GM18909 (cell line): ENCODE results near the gene EPN2.

Source experiments
- ATAC-seq: cut with Tn5 transposase; IDR thresholded peaks from one replicate; pipeline ENCODE4 v1.9.1; 2021; ENCODE audit warnings: mild to moderate bottlenecking; ENCODE audit not compliant: unreplicated experiment, poor library complexity

Gene EPN2

GRCh38 chr17:19238167-19238505 is 970 bp downstream of the EPN2 start:
- no peak for ATAC-seq

- ATAC-seq: no peak
Observed at GRCh38 chr17:19239544-19239943, 2.4 kb downstream of the EPN2 start.

GRCh38 chr17:19242323-19242722 is 5.2 kb downstream of the EPN2 start:
- ATAC-seq: no peak

GRCh38 chr17:19242926-19243325 is 5.8 kb downstream of the EPN2 start:
- ATAC-seq: no peak

- ATAC-seq: no peak
Observed at GRCh38 chr17:19243838-19244237, 6.7 kb downstream of the EPN2 start.

- ATAC-seq: no peak
Observed at GRCh38 chr17:19244357-19244756, 7.2 kb downstream of the EPN2 start.

- no peak for ATAC-seq
Observed at GRCh38 chr17:19244781-19245180, 7.6 kb downstream of the EPN2 start.

GRCh38 chr17:19247473-19247872 is 10.3 kb downstream of the EPN2 start:
- ATAC-seq: no peak

GRCh38 chr17:19248151-19248927 is 11.2 kb downstream of the EPN2 start:
- ATAC-seq: no peak

- ATAC-seq: no peak
Observed at GRCh38 chr17:19248928-19249574, 11.9 kb downstream of the EPN2 start.

- no peak for ATAC-seq
Observed at GRCh38 chr17:19249681-19250080, 12.5 kb downstream of the EPN2 start.

GRCh38 chr17:19250421-19251173 is 13.4 kb downstream of the EPN2 start:
- ATAC-seq: no peak

- no peak for ATAC-seq
Observed at GRCh38 chr17:19253112-19253511, 15.9 kb downstream of the EPN2 start.

- no peak for ATAC-seq
Observed at GRCh38 chr17:19254651-19255050, 17.5 kb downstream of the EPN2 start.

GRCh38 chr17:19255279-19255678 is 18.1 kb downstream of the EPN2 start:
- no peak for ATAC-seq

GRCh38 chr17:19258371-19258770 is 21.2 kb downstream of the EPN2 start:
- ATAC-seq: no peak

- ATAC-seq: no peak
Observed at GRCh38 chr17:19260958-19261357, 23.8 kb downstream of the EPN2 start.

GRCh38 chr17:19261426-19261825 is 24.3 kb downstream of the EPN2 start:
- ATAC-seq: no peak

- ATAC-seq: no peak
Observed at GRCh38 chr17:19262650-19263631, 25.8 kb downstream of the EPN2 start.

GRCh38 chr17:19263641-19264051 is 26.5 kb downstream of the EPN2 start:
- ATAC-seq: no peak
